ENCODE data around the gene CHAD. TPM values are rescaled to one million over a fixed set of nuclear protein-coding genes. Genes with fewer than 3 reads are reported as not detected.
A peak's percentile ranks its signal among the peaks of the same experiment; 100 is the strongest.

CHAD gene
- total and polyA plus RNA-seq, 3 experiments from 2014 or later: not detected

DNA sequence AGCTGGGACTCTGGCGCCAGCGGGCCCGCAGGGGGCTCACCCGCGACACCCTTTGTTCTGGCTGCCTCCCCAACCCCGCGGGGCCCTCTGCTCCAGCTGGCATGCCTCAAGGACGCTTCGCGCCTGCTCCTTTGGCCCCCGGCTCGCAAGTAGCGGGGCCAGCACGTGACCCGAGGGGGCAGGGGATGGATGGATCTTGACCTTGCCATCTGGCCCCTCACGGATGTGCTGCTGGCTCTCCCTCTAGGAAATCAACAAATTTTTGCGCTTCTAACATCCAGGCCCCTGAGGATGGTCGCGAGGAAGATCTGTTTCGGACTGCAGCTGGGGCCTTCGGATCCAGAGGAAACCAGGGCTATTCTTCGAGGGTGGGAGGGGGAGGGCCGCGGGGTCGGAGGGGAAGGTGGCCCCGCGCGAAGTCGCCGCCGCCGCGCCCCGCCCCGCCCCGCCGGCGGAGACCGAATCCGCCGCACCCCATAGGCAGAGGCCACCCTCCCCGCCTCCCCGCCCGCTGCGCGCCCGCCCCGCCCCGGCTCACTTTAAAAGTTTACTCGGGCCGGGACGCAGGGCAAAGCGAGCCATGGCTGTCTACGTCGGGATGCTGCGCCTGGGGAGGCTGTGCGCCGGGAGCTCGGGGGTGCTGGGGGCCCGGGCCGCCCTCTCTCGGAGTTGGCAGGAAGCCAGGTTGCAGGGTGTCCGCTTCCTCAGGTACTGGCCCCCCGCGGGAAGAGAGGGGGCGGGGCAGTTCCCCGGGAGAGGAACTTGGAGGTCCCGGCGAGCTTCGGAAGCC lies 42.8 kb downstream of the CHAD start, which contains the start of gene ACSF2:
Gene ACSF2 (plus strand): TSS at position 537 of the 790 bp plus-strand sequence. CDS start 44 bp downstream, at position 581.
- Mint-ChIP-seq H3K4me3 (peak within 1 kb of the TSS; percentile 86 to 93 (median 88)), H3K4me1 (peaks cover 29 to 38% (median 35%) of the 10 kb centered on the region in 3 donors), H3K9me3 (no peaks in the 10 kb centered on the region), H3K27me3 (no peaks in the 10 kb centered on the region), H3K36me3 (peaks cover 0 to 3% (median 0%) of the 10 kb centered on the region in 3 donors), H3K27ac (peak within 1 kb of the TSS; percentile 58 to 96 (median 90))
- Histone ChIP-seq H3K27me3 (ENCODE audit: insufficient read depth, low read length, poor library complexity, severe bottlenecking) (no peaks in the 10 kb centered on the region), H3K9me3 (ENCODE audit: low read length) (no peaks in the 10 kb centered on the region), H3K4me1 (ENCODE audit: insufficient read depth, low read length) (peaks cover 33% of the 10 kb centered on the region), H3K4me3 (ENCODE audit: low read length) (peak within 1 kb of the TSS; percentile 58), H3K36me3 (ENCODE audit: insufficient read depth, low read length) (no peaks in the 10 kb centered on the region), H3K27ac (ENCODE audit: low read depth, low read length) (peak within 1 kb of the TSS; percentile 60)
- ChIA-PET POLR2A (interaction anchor here (0.5 to 1.8 kb wide), 3 partner anchors 29 to 440 kb away, joined by 3 to 7 read pairs (median 3); partner anchors contain the start of genes LRRC59 and TOB1), CTCF (interaction anchor here (1.0 to 4.2 kb wide), 4 partner anchors 10 to 53 kb away, joined by 3 to 30 read pairs (median 6); partner anchors contain the start of gene LRRC59)
- DNase-seq: peak; percentile 50 to 82 (median 67)

DNA sequence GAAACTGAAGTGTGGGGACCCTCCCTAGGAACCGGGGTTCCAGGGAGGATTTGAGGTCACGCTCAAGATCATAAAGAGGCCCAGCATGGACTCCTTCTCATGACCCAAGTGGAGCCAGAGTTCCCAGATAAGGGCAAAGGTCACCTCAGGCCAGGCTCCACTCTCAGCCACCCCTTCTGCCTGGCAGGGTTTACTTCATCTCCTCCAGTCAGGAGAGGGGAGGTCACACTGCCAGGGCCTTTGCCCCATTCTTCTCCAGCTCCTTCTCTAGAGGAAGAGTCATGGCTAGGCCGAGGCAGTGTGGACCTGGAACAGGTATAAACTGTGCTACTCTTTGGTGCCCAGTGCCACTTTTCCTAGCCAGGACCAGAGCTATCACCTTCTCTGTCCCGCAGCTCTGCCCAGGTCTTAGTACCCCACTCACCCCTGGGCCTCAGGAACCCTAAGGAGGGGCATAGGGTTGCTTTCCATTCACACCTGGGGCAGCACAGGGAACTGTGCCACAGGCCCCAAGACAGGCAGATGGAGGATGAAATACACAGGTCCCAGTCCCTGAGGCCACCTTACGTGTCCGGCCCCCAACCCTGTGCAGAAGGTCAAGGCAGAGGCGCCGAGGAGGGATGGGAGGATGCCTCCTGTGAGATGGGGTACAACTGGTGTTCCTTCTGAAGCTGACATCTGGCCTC lies 43.5 kb downstream of the CHAD start:
- ChIA-PET POLR2A (interaction anchor here (1.8 kb wide), 1 partner anchor 28 kb away, joined by 7 read pairs; the partner anchor contains the start of gene LRRC59), CTCF (interaction anchor here (2.2 to 4.2 kb wide), 2 partner anchors 27 to 54 kb away, joined by 8 to 30 read pairs; partner anchors contain the start of gene LRRC59)
- Histone ChIP-seq H3K4me1 (ENCODE audit: insufficient read depth, low read length) (peaks cover 40% of the 10 kb centered on the region), H3K36me3 (ENCODE audit: insufficient read depth, low read length) (no peaks in the 10 kb centered on the region), H3K27me3 (ENCODE audit: insufficient read depth, low read length, poor library complexity, severe bottlenecking) (no peaks in the 10 kb centered on the region), H3K4me3 (ENCODE audit: low read length) (peak overlapping the region; percentile 58), H3K27ac (ENCODE audit: low read depth, low read length) (peak overlapping the region; percentile 20), H3K9me3 (ENCODE audit: low read length) (no peaks in the 10 kb centered on the region)
- peak overlapping the region in 6 of 8 donors; percentile 58 to 96 (median 78) for H3K27ac Mint-ChIP-seq
- peaks cover 0 to 3% (median 0%) of the 10 kb centered on the region in 3 donors for H3K36me3 Mint-ChIP-seq
- H3K27me3 Mint-ChIP-seq: no peaks in the 10 kb centered on the region
- no peaks in the 10 kb centered on the region for H3K9me3 Mint-ChIP-seq
- H3K4me3 Mint-ChIP-seq: peak overlapping the region; percentile 86 to 93 (median 88)
- no peak for DNase-seq
- H3K4me1 Mint-ChIP-seq: peaks cover 32 to 41% (median 39%) of the 10 kb centered on the region in 3 donors

DNA sequence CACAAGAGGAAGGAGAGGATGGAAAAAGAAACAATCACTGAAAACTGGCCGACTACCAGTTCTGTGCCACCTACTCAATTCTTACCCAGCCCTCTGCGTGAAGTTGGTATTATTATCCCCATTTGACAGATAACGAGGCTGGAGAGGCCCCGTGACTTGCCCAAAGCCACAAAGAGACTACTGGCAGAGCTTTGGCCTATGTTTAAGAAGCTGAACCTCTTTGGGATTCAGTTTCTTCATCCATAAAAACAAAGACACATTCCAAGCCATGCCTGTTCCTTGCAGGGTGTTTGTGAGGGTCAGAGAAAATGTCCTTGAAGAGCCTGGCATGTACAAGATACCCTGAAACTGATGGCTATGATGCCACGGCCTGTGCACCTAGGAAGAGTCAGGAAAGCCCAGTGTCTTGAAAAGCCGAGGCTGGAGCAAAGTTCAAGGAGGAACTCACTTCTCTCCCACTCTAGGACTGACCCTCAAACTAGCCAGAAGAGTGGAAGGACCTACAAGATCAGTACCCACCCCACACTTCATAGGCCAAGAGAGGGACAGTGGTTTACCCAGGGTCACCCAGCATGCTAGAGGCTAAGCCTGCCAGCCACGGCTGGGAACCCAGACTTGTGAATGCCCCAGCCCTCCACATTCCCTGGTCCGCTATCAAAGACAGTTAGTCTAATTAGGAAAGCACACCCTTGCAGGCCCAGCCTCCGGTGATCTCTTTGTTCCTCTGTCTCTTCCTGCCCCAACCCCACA lies 44.3 kb downstream of the CHAD start:
- CTCF ChIA-PET: interaction anchor here (4.2 kb wide), 1 partner anchor 27 kb away, joined by 30 read pairs; the partner anchor contains the start of gene LRRC59
- Histone ChIP-seq H3K27me3 (ENCODE audit: insufficient read depth, low read length, poor library complexity, severe bottlenecking) (no peaks in the 10 kb centered on the region), H3K9me3 (ENCODE audit: low read length) (no peaks in the 10 kb centered on the region), H3K4me1 (ENCODE audit: insufficient read depth, low read length) (peaks cover 40% of the 10 kb centered on the region), H3K4me3 (ENCODE audit: low read length) (no peak overlapping the region), H3K27ac (ENCODE audit: low read depth, low read length) (no peak overlapping the region), H3K36me3 (ENCODE audit: insufficient read depth, low read length) (no peaks in the 10 kb centered on the region)
- Mint-ChIP-seq H3K27ac (peak overlapping the region in 5 of 8 donors; percentile 15 to 96 (median 49)), H3K4me1 (peaks cover 32 to 44% (median 43%) of the 10 kb centered on the region in 3 donors), H3K4me3 (peak overlapping the region in 6 of 7 donors; percentile 20 to 89 (median 74)), H3K27me3 (no peaks in the 10 kb centered on the region), H3K36me3 (peaks cover 0 to 3% (median 0%) of the 10 kb centered on the region in 3 donors), H3K9me3 (no peaks in the 10 kb centered on the region)
- no peak for DNase-seq
- POLR2A ChIA-PET: no interaction called here

DNA sequence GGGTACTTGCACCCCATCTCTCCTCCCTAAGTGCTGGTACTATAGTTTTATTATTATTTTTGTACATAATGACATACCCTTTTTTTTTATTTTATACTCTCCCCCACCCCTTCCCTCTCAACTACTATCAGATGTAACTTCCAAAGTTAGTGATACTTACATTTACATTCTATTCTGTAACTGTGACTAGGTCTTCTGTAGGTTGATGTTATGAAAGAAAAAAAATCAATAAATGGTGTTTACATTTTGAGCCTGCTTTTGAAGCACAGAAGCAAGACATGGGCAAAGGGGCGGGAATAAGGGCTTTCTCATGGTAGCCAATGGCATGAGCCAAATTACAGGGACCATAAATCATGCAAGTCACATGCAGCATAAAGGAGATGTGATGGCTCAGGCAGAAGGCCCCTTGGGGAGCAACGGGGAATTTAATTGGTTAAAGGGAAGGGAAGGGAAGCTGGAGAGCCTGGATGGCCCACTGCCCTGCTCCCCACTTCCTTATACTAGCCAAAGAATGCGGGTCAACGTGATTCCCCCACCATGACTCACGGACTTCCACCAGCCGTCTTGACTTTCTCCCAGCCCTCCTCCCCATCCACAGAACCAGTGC lies 45.0 kb downstream of the CHAD start:
- Histone ChIP-seq H3K27me3 (ENCODE audit: insufficient read depth, low read length, poor library complexity, severe bottlenecking) (no peaks in the 10 kb centered on the region), H3K9me3 (ENCODE audit: low read length) (no peaks in the 10 kb centered on the region), H3K36me3 (ENCODE audit: insufficient read depth, low read length) (no peaks in the 10 kb centered on the region), H3K4me1 (ENCODE audit: insufficient read depth, low read length) (peaks cover 40% of the 10 kb centered on the region), H3K4me3 (ENCODE audit: low read length) (no peak overlapping the region), H3K27ac (ENCODE audit: low read depth, low read length) (no peak overlapping the region)
- Mint-ChIP-seq H3K4me1 (peaks cover 33 to 49% (median 46%) of the 10 kb centered on the region in 3 donors), H3K36me3 (peaks cover 2 to 6% (median 3%) of the 10 kb centered on the region in 3 donors), H3K27ac (peak overlapping the region in 4 of 8 donors; percentile 15 to 49 (median 26)), H3K9me3 (peaks cover 3 to 6% (median 4%) of the 10 kb centered on the region in 5 donors), H3K4me3 (peak overlapping the region in 2 of 7 donors; percentile 41 to 89), H3K27me3 (no peaks in the 10 kb centered on the region)
- ChIA-PET POLR2A (no interaction called here), CTCF (interaction anchor here (4.2 kb wide), 1 partner anchor 26 kb away, joined by 30 read pairs; the partner anchor contains the start of gene LRRC59)
- DNase-seq: no peak

DNA sequence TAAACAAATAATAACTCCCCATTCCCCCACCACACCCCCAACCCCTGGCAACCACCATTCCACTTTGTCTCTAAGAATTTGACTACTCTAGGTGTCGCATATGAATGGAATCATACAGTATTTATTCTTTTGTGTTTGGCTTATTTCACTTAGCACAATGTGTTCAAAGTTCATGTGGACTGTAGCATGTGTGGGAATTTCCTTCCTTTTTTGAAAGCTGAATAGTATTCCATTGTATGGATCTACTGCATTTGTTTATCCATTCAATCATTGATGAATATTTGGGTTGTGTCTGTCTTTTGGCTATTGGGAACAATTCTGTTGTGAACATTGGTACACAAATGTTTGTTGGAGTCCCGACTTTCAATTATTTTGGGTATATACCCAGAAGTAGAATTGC lies 45.9 kb downstream of the CHAD start:
- H3K4me1 Mint-ChIP-seq: peaks cover 31 to 46% (median 43%) of the 10 kb centered on the region in 3 donors
- H3K9me3 Mint-ChIP-seq: peaks cover 3 to 6% (median 4%) of the 10 kb centered on the region in 5 donors
- H3K4me1 ChIP-seq (ENCODE audit: insufficient read depth, low read length): peaks cover 39% of the 10 kb centered on the region
- no peaks in the 10 kb centered on the region for H3K36me3 ChIP-seq (ENCODE audit: insufficient read depth, low read length)
- H3K27me3 ChIP-seq (ENCODE audit: insufficient read depth, low read length, poor library complexity, severe bottlenecking): no peaks in the 10 kb centered on the region
- H3K27ac ChIP-seq (ENCODE audit: low read depth, low read length): no peak overlapping the region
- no peaks in the 10 kb centered on the region for H3K9me3 ChIP-seq (ENCODE audit: low read length)
- H3K27ac Mint-ChIP-seq: peak overlapping the region in 4 of 8 donors; percentile 3 to 33 (median 18)
- H3K36me3 Mint-ChIP-seq: peaks cover 2 to 6% (median 3%) of the 10 kb centered on the region in 3 donors
- no peak for DNase-seq
- H3K27me3 Mint-ChIP-seq: no peaks in the 10 kb centered on the region
- ChIA-PET CTCF (interaction anchor here (2.4 kb wide), 1 partner anchor 25 kb away, joined by 8 read pairs; the partner anchor contains the start of gene LRRC59), POLR2A (no interaction called here)
- no peak overlapping the region for H3K4me3 ChIP-seq (ENCODE audit: low read length)
- H3K4me3 Mint-ChIP-seq: peak overlapping the region in 1 of 7 donors; percentile 26

DNA sequence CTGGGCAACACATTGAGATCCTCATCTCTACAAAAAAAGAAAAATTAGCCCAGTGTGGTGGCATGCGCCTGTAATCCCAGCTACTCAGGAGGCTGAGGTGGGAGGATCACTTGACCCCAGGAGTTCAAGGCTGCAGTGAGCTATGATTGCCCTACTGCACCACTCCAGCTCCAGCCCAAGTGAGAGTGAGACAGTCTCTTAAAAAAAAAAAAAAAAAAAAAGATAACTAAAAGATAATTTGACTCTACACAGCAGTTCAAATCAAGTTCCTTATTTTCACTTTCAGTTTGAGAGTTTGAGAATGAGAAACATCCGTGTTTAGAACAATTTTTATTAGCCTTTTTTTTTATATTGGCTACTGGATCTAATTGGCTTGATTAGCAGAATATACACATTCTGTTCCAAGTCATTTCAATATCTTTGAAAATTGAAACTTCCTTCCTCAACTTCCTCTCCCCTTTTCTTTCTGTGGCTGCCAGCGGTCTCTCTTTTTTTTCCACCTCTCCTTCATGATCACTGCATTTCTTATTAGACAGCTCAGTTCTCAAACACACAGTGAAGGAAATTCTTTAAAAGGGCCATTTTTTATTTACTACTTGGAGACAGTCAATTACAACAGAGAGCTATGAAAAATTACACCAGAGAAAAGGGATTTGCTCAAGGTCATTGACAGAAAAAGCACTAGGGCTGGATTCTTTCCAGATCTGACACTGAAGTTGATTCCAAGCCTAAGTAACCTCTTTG lies 47.2 kb downstream of the CHAD start:
- CTCF ChIA-PET: interaction anchor here (0.9 to 2.4 kb wide), 3 partner anchors 22 to 58 kb away, joined by 3 to 8 read pairs (median 4); partner anchors contain the start of gene LRRC59
- Mint-ChIP-seq H3K4me1 (peaks cover 21 to 34% (median 31%) of the 10 kb centered on the region in 3 donors), H3K4me3 (peak overlapping the region; percentile 74 to 87 (median 78)), H3K27me3 (peaks cover 0 to 3% of the 10 kb centered on the region in 2 donors), H3K36me3 (peaks cover 2 to 6% (median 2%) of the 10 kb centered on the region in 3 donors), H3K27ac (peak overlapping the region; percentile 86 to 98 (median 94)), H3K9me3 (peaks cover 3 to 6% (median 4%) of the 10 kb centered on the region in 5 donors)
- Histone ChIP-seq H3K4me3 (ENCODE audit: low read length) (peak overlapping the region; percentile 20), H3K36me3 (ENCODE audit: insufficient read depth, low read length) (no peaks in the 10 kb centered on the region), H3K27me3 (ENCODE audit: insufficient read depth, low read length, poor library complexity, severe bottlenecking) (no peaks in the 10 kb centered on the region), H3K9me3 (ENCODE audit: low read length) (no peaks in the 10 kb centered on the region), H3K27ac (ENCODE audit: low read depth, low read length) (peak overlapping the region; percentile 59), H3K4me1 (ENCODE audit: insufficient read depth, low read length) (peaks cover 27% of the 10 kb centered on the region)
- POLR2A ChIA-PET: interaction anchor here (0.6 to 1.1 kb wide), 6 partner anchors 10 to 638 kb away, joined by 3 to 6 read pairs (median 4); partner anchors contain the start of gene LRRC59
- DNase-seq: peak in 2 of 5 donors; percentile 5 to 19
